Endodermal cell (in vitro differentiated cells): ENCODE data around the gene CCNG2. TPM values are rescaled to one million over a fixed set of nuclear protein-coding genes. Genes with fewer than 3 reads are reported as not detected.

Experiments used
- DNase-seq: peaks from one replicate; pipeline ENCODE4 v3.0.0-alpha.2; 2017
- H3K27ac ChIP-seq: 2 replicates; pipeline ENCODE4 v1.5.1; 2013; ENCODE audit warnings: mild to moderate bottlenecking, low read depth, low read length, moderate library complexity
- H3K27me3 ChIP-seq: 2 replicates; pipeline ENCODE4 v1.6.1; 2013; ENCODE audit warnings: mild to moderate bottlenecking, low read length, moderate library complexity; ENCODE audit not compliant: insufficient read depth, control insufficient read depth, poor library complexity, severe bottlenecking
- H3K36me3 ChIP-seq: 2 replicates; pipeline ENCODE4 v1.7.0; 2013; ENCODE audit warnings: mild to moderate bottlenecking, low read length, moderate library complexity; ENCODE audit not compliant: control insufficient read depth, insufficient read depth
- H3K4me1 ChIP-seq: one replicate; pipeline ENCODE4 v1.7.0; 2013; ENCODE audit warnings: low read length; ENCODE audit not compliant: control insufficient read depth, insufficient read depth
- H3K4me3 ChIP-seq: 2 replicates; pipeline ENCODE4 v1.5.1; 2013; ENCODE audit warnings: mild to moderate bottlenecking, low read length, moderate library complexity
- H3K9ac ChIP-seq: 2 replicates; pipeline ENCODE4 v1.6.1; 2013; ENCODE audit warnings: mild to moderate bottlenecking, low read length, moderate library complexity; ENCODE audit not compliant: poor library complexity, severe bottlenecking; ENCODE audit errors: extremely low read depth
- H3K9me3 ChIP-seq: 2 replicates; pipeline ENCODE4 v1.6.1; 2013; ENCODE audit warnings: mild to moderate bottlenecking, low read length, moderate library complexity; ENCODE audit not compliant: control insufficient read depth
- H3K27ac Mint-ChIP-seq: 2 replicates; pipeline ENCODE4 v1.8.0; 2020; ENCODE audit warnings: mixed read lengths
- H3K27me3 Mint-ChIP-seq: 2 replicates; pipeline ENCODE4 v1.8.0; 2021; ENCODE audit warnings: mild to moderate bottlenecking, mixed read lengths; ENCODE audit not compliant: insufficient read depth
- H3K36me3 Mint-ChIP-seq: 2 replicates; pipeline ENCODE4 v1.8.0; 2020; ENCODE audit warnings: low read depth, mixed read lengths
- H3K4me1 Mint-ChIP-seq: 2 replicates; pipeline ENCODE4 v1.8.0; 2020; ENCODE audit warnings: mixed read lengths
- H3K4me3 Mint-ChIP-seq: 2 replicates; pipeline ENCODE4 v1.8.0; 2020; ENCODE audit warnings: mild to moderate bottlenecking, moderate library complexity, mixed read lengths
- H3K9me3 Mint-ChIP-seq: 2 replicates; pipeline ENCODE4 v1.8.0; 2020; ENCODE audit warnings: mild to moderate bottlenecking, mixed read lengths
- WGBS, 2 experiments: methylation state at CpG; one replicate each; pipeline versions ENCODE4 v1.1.5 to v1.1.7; 2013; ENCODE audit warnings: missing lambda C conversion rate in 2 of 2, mixed read lengths in 1 of 2; ENCODE audit not compliant: insufficient coverage in 1 of 2, insufficient read length in 1 of 2; 5-methylcytosine and 5-hydroxymethylcytosine counted together
- total RNA-seq, 2 donors: library from RNA; stranded (reverse); fragmentation: NEBNext Ultra II Directional in 1 of 2; extraction: Animal tissue kit (Norgen Biotek cat#: 25700) in 1 of 2; gene quantifications; 2 replicates in 1 of 2; 3 replicates in 1 of 2; pipeline ENCODE4 v1.2.1, GENCODE V29; 2021
- TF ChIP-seq, protein P1 (sequence below): fragments of 200-600 bp; sonication (generic); conservative IDR thresholded peaks from 2 replicates; pipeline ENCODE4 v1.5.0; 2021; ENCODE audit warnings: antibody characterized with exemption, mild to moderate bottlenecking

The CCNG2 gene
- total RNA-seq, 2 donors from 2014 or later = 39.7 to 41.5 TPM

DNA sequence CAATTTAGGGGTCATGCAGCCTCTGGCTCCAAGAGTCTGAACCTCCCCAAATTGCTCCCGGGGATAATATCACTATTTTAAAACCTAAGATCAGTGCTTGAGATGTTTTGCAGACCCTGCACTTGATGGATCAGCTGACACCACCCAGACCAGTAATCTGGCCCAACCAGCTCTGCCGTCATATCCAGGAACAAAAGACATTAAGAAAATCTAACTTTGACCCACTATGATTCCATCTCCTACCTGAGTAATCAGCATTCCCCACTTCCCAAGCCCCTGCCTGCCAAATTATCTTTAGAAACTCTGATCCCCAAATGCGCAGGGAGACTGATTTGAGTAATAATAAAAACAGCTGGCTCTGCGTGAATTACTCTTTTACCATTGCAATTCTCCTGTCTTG, 34.4 kb upstream of the CCNG2 start:
- Histone ChIP-seq H3K9me3 (peaks cover 16% of the 10 kb centered on the region), H3K27ac (no peak overlapping the region), H3K36me3 (no peaks in the 10 kb centered on the region), H3K9ac (no peak overlapping the region), H3K4me1 (peaks cover 34% of the 10 kb centered on the region), H3K4me3 (peak overlapping the region; percentile 44), H3K27me3 (no peaks in the 10 kb centered on the region)
- peaks cover 17% of the 10 kb centered on the region for H3K9me3 Mint-ChIP-seq
- DNase-seq = no peak
- no peak overlapping the region for H3K27ac Mint-ChIP-seq
- 90 to 95% methylated on average over 4 of the region's 4 CpGs for WGBS, 2 experiments
- H3K4me1 Mint-ChIP-seq = peaks cover 37% of the 10 kb centered on the region
- TF ChIP-seq, protein P1, sequence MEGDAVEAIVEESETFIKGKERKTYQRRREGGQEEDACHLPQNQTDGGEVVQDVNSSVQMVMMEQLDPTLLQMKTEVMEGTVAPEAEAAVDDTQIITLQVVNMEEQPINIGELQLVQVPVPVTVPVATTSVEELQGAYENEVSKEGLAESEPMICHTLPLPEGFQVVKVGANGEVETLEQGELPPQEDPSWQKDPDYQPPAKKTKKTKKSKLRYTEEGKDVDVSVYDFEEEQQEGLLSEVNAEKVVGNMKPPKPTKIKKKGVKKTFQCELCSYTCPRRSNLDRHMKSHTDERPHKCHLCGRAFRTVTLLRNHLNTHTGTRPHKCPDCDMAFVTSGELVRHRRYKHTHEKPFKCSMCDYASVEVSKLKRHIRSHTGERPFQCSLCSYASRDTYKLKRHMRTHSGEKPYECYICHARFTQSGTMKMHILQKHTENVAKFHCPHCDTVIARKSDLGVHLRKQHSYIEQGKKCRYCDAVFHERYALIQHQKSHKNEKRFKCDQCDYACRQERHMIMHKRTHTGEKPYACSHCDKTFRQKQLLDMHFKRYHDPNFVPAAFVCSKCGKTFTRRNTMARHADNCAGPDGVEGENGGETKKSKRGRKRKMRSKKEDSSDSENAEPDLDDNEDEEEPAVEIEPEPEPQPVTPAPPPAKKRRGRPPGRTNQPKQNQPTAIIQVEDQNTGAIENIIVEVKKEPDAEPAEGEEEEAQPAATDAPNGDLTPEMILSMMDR = no peak
- H3K4me3 Mint-ChIP-seq = no peak overlapping the region
- no peaks in the 10 kb centered on the region for H3K27me3 Mint-ChIP-seq
- H3K36me3 Mint-ChIP-seq = no peaks in the 10 kb centered on the region

DNA sequence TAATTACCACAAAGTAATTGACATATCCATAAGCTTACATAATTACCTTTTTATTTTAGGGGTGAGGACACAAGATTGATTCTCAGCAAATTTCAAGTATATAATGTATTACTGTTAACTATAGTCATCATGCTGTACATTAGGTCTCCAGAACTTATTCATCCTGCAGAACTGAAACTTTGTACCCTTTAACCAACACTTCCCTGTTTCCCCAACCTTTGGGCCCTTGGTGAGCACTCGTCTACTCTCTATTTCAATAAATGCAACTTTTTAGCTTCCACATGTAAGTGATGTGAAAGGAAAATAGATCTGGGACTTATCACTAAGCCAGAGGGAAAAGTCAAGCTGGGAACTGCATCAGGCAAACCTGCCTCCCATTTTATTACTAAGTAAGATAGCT, 33.6 kb upstream of the CCNG2 start:
- Mint-ChIP-seq H3K4me3 (no peak overlapping the region), H3K27ac (peak overlapping the region; percentile 89), H3K27me3 (no peaks in the 10 kb centered on the region), H3K9me3 (peaks cover 13% of the 10 kb centered on the region), H3K36me3 (no peaks in the 10 kb centered on the region), H3K4me1 (peaks cover 43% of the 10 kb centered on the region)
- H3K4me1 ChIP-seq = peaks cover 35% of the 10 kb centered on the region
- H3K36me3 ChIP-seq = no peaks in the 10 kb centered on the region
- no peak for DNase-seq
- H3K27me3 ChIP-seq = no peaks in the 10 kb centered on the region
- WGBS, 2 experiments = 70% methylated on average over 1 of the region's 1 CpG; no CpG with 5 or more reads in 1 of the 2 experiments
- H3K9me3 ChIP-seq = peaks cover 13% of the 10 kb centered on the region
- H3K4me3 ChIP-seq = peak overlapping the region; percentile 44
- TF ChIP-seq, protein P1 = no peak
- no peak overlapping the region for H3K27ac ChIP-seq
- no peak overlapping the region for H3K9ac ChIP-seq

DNA sequence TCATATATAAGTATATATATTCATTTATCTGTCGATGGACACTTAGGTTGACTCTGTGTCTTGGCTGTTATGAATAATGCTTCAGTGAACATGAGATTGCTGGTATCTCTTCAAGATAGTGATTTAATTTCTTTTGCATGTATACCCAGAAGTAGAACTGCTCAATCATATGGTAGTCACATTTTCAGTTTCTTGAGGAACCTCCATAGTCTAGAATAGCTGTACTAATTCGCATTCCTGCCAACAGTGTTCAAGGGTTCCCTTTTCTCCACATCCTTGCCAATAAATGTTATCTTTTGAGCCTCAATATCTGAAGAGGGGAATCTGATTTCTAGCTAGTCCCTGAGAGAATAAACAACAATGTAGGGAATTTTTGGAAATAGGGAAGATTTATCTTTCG, 32.4 kb upstream of the CCNG2 start:
- Histone ChIP-seq H3K9ac (no peak overlapping the region), H3K4me1 (peaks cover 35% of the 10 kb centered on the region), H3K9me3 (peaks cover 13% of the 10 kb centered on the region), H3K4me3 (peak overlapping the region; percentile 24), H3K36me3 (no peaks in the 10 kb centered on the region), H3K27me3 (no peaks in the 10 kb centered on the region), H3K27ac (no peak overlapping the region)
- H3K27ac Mint-ChIP-seq = peak overlapping the region; percentile 3
- H3K9me3 Mint-ChIP-seq = peaks cover 11% of the 10 kb centered on the region
- WGBS, 2 experiments = 69% methylated on average over 3 of the region's 3 CpGs; no CpG with 5 or more reads in 1 of the 2 experiments
- TF ChIP-seq, protein P1 = no peak
- H3K36me3 Mint-ChIP-seq = no peaks in the 10 kb centered on the region
- H3K27me3 Mint-ChIP-seq = no peaks in the 10 kb centered on the region
- no peak for DNase-seq
- no peak overlapping the region for H3K4me3 Mint-ChIP-seq
- peaks cover 43% of the 10 kb centered on the region for H3K4me1 Mint-ChIP-seq
